ENCODE data around the gene CYS1. TPM values are rescaled to one million over a fixed set of nuclear protein-coding genes. Genes with fewer than 3 reads are reported as not detected.
A peak's percentile ranks its signal among the peaks of the same experiment; 100 is the strongest.
"Not testable (repeated sequence)": the region's sequence is repeated elsewhere in the genome, so short reads cannot be mapped to it uniquely, and the experiment has no call there.

CYS1 gene
- total and polyA plus RNA-seq, 4 donors = 0.07 to 4.1 (median 1.0) TPM

DNA sequence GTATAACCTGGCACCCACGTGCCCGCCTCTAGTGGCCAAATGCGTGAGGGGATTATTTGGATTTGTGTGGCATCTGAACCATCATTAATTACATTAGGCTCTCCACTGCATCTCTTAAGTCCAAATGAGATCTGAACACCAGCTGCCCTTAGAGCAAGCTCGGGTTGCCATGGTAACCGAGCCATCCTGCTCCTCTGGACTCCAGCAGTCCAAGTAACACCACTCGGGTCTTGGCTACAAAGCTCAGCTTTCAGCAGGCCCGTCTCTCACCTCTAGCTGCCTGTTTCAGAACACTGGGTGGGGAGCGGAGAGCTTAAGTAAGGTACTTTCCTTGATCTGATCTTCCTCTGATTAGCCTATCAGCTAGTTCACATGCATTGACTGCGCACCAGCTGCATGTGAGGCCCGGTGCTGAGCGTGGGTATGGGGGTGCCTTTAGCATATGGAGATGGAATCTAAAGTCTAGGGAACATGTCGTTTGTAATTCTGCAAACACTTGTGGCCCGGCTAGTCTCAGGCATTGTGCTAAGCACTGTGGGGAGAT, 14.1 kb upstream of the CYS1 start:
- Histone ChIP-seq H3K9ac (ENCODE audit: low read depth in 1 of 2, low read length in 2 of 2) (no peak overlapping the region), H3K27me3 (ENCODE audit: control insufficient read depth in 4 of 4, insufficient read depth in 4 of 4, low read length in 3 of 4) (peaks cover 0 to 4% (median 2%) of the 10 kb centered on the region in 4 donors), H3K9me3 (ENCODE audit: control insufficient read depth in 4 of 4, low read length in 3 of 4) (no peaks in the 10 kb centered on the region), H3K36me3 (ENCODE audit: control insufficient read depth in 4 of 4, insufficient read depth in 3 of 4, low read depth in 1 of 4, low read length in 3 of 4) (no peaks in the 10 kb centered on the region), H3K27ac (ENCODE audit: low read depth in 1 of 2, low read length in 2 of 2) (no peak overlapping the region), H3K4me1 (ENCODE audit: control insufficient read depth in 4 of 4, insufficient read depth in 4 of 4, low read length in 3 of 4) (peaks cover 0 to 2% (median 0%) of the 10 kb centered on the region in 4 donors), H3K4me3 (ENCODE audit: low read depth in 1 of 3, low read length in 3 of 3) (no peak overlapping the region)
- WGBS = 92% methylated on average over 13 of the region's 13 CpGs
- TF ChIP-seq MAX (IDR thresholded peaks at IDR 0.05) = no peak
- no peak for TF ChIP-seq RXRA (IDR thresholded peaks at IDR 0.05)
- no peak for TF ChIP-seq HNF4G (IDR thresholded peaks at IDR 0.05)
- no peak for TF ChIP-seq SP1 (IDR thresholded peaks at IDR 0.05)
- no peak for TF ChIP-seq FOXA1 (IDR thresholded peaks at IDR 0.05)
- DNase-seq (ENCODE audit: low spot score) = no peak

DNA sequence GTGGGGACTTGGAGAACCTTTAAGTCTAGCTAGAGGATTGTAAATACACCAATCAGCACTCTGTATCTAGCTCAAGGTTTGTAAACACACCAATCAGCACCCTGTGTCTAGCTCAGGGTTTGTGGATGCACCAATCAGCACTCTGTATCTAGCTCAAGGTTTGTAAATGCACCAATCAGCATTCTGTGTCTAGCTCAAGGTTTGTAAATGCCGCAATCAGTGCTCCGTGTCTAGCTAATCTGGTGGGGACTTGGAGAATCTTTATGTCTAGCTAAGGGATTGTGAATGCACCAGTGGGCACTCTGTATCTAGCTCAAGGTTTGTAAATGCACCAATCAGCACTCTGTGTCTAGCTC, 11.7 kb upstream of the CYS1 start:
- not testable (repeated sequence) for H3K4me3 ChIP-seq (ENCODE audit: low read depth in 1 of 3, low read length in 3 of 3); H3K9ac ChIP-seq (ENCODE audit: low read depth in 1 of 2, low read length in 2 of 2); DNase-seq (ENCODE audit: low spot score); H3K4me1 ChIP-seq (ENCODE audit: control insufficient read depth in 4 of 4, insufficient read depth in 4 of 4, low read length in 3 of 4); H3K27me3 ChIP-seq (ENCODE audit: control insufficient read depth in 4 of 4, insufficient read depth in 4 of 4, low read length in 3 of 4); H3K9me3 ChIP-seq (ENCODE audit: control insufficient read depth in 4 of 4, low read length in 3 of 4); H3K36me3 ChIP-seq (ENCODE audit: control insufficient read depth in 4 of 4, insufficient read depth in 3 of 4, low read depth in 1 of 4, low read length in 3 of 4); H3K27ac ChIP-seq (ENCODE audit: low read depth in 1 of 2, low read length in 2 of 2)
- WGBS = 95% methylated on average over 2 of the region's 2 CpGs

DNA sequence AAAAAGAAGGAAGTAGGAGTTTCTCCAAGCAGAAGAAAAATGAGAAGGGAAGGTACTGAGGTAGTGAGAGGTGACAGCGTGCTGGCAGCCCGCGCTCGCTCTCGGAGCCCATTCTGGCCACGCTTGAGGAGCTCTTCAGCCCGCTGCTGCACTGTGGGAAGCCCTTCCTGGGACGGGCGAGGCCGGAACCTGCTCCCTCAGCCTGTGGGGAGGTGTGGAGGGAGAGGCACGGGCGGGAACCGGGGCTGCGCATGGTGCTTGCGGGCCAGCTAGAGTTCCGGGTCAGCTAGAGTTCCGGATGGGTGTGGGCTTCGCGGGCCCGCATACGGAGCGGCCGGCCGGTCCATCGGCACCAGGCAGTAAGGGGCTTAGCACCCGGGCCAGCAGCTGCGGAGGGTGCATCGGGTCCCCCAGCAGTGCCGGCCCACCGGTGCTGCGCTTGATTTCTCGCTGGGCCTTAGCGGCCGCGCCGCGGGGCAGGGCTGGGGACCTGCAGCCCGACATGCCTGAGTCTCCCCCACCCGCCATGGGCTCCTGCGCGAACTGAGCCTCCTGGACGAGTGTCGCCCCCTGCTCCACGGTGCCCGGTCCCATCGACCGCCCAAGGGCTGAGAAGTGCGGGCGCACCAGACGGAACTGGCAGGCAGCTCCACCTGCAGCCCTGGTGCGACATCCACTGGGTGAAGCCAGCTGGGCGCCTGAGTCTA, 11.1 kb upstream of the CYS1 start:
- no peak overlapping the region for H3K9ac ChIP-seq (ENCODE audit: low read depth in 1 of 2, low read length in 2 of 2)

GRCh38 chr2:10089565-10090190, 9.5 kb upstream of the CYS1 start:
- WGBS = 49% methylated on average over 5 of the region's 5 CpGs
- H3K4me1 ChIP-seq (ENCODE audit: control insufficient read depth in 4 of 4, insufficient read depth in 4 of 4, low read length in 3 of 4) = no peaks in the 10 kb centered on the region
- no peak overlapping the region for H3K27ac ChIP-seq (ENCODE audit: low read depth in 1 of 2, low read length in 2 of 2)
- no peaks in the 10 kb centered on the region for H3K36me3 ChIP-seq (ENCODE audit: control insufficient read depth in 4 of 4, insufficient read depth in 3 of 4, low read depth in 1 of 4, low read length in 3 of 4)
- peaks cover 0 to 4% (median 2%) of the 10 kb centered on the region in 4 donors for H3K27me3 ChIP-seq (ENCODE audit: control insufficient read depth in 4 of 4, insufficient read depth in 4 of 4, low read length in 3 of 4)
- H3K9me3 ChIP-seq (ENCODE audit: control insufficient read depth in 4 of 4, low read length in 3 of 4) = no peaks in the 10 kb centered on the region
- no peak for DNase-seq (ENCODE audit: low spot score)
- no peak overlapping the region for H3K9ac ChIP-seq (ENCODE audit: low read depth in 1 of 2, low read length in 2 of 2)
- no peak overlapping the region for H3K4me3 ChIP-seq (ENCODE audit: low read depth in 1 of 3, low read length in 3 of 3)
- no peak for TF ChIP-seq REST (IDR thresholded peaks at IDR 0.05)
- no peak for TF ChIP-seq CTCF (IDR thresholded peaks at IDR 0.05; ENCODE audit: low read depth, low read length, missing input control)
- no peak for TF ChIP-seq RAD21 (IDR thresholded peaks at IDR 0.05)
- no peak for TF ChIP-seq TAF1 (conservative IDR thresholded peaks at IDR 0.05)

More for the DNA sequence above, 11.1 kb upstream of the CYS1 start:
- Histone ChIP-seq H3K9me3 (ENCODE audit: control insufficient read depth in 4 of 4, low read length in 3 of 4) (no peaks in the 10 kb centered on the region), H3K4me3 (ENCODE audit: low read depth in 1 of 3, low read length in 3 of 3) (peak overlapping the region in 1 of 3 donors; percentile 4), H3K27me3 (ENCODE audit: control insufficient read depth in 4 of 4, insufficient read depth in 4 of 4, low read length in 3 of 4) (peaks cover 0 to 4% (median 2%) of the 10 kb centered on the region in 4 donors), H3K36me3 (ENCODE audit: control insufficient read depth in 4 of 4, insufficient read depth in 3 of 4, low read depth in 1 of 4, low read length in 3 of 4) (no peaks in the 10 kb centered on the region), H3K27ac (ENCODE audit: low read depth in 1 of 2, low read length in 2 of 2) (no peak overlapping the region), H3K4me1 (ENCODE audit: control insufficient read depth in 4 of 4, insufficient read depth in 4 of 4, low read length in 3 of 4) (no peaks in the 10 kb centered on the region)
- no peak for TF ChIP-seq EGR1 (IDR thresholded peaks at IDR 0.05; ENCODE audit: low read depth in 2 of 2)
- TF ChIP-seq, protein P1, sequence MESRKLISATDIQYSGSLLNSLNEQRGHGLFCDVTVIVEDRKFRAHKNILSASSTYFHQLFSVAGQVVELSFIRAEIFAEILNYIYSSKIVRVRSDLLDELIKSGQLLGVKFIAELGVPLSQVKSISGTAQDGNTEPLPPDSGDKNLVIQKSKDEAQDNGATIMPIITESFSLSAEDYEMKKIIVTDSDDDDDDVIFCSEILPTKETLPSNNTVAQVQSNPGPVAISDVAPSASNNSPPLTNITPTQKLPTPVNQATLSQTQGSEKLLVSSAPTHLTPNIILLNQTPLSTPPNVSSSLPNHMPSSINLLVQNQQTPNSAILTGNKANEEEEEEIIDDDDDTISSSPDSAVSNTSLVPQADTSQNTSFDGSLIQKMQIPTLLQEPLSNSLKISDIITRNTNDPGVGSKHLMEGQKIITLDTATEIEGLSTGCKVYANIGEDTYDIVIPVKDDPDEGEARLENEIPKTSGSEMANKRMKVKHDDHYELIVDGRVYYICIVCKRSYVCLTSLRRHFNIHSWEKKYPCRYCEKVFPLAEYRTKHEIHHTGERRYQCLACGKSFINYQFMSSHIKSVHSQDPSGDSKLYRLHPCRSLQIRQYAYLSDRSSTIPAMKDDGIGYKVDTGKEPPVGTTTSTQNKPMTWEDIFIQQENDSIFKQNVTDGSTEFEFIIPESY (IDR thresholded peaks at IDR 0.05) = no peak
- no peak for DNase-seq (ENCODE audit: low spot score)
- WGBS = 32% methylated on average over 52 of the region's 52 CpGs

Measured in liver (tissue), 9 donors.